ENCODE measurements around the gene GNG3. TPM values are rescaled to one million over a fixed set of nuclear protein-coding genes. Genes with fewer than 3 reads are reported as not detected.
"Not testable (repeated sequence)": the region's sequence is repeated elsewhere in the genome, so short reads cannot be mapped to it uniquely, and the experiment has no call there.

Gene GNG3
- total RNA-seq, 3 donors from 2014 or later = not detected

DNA sequence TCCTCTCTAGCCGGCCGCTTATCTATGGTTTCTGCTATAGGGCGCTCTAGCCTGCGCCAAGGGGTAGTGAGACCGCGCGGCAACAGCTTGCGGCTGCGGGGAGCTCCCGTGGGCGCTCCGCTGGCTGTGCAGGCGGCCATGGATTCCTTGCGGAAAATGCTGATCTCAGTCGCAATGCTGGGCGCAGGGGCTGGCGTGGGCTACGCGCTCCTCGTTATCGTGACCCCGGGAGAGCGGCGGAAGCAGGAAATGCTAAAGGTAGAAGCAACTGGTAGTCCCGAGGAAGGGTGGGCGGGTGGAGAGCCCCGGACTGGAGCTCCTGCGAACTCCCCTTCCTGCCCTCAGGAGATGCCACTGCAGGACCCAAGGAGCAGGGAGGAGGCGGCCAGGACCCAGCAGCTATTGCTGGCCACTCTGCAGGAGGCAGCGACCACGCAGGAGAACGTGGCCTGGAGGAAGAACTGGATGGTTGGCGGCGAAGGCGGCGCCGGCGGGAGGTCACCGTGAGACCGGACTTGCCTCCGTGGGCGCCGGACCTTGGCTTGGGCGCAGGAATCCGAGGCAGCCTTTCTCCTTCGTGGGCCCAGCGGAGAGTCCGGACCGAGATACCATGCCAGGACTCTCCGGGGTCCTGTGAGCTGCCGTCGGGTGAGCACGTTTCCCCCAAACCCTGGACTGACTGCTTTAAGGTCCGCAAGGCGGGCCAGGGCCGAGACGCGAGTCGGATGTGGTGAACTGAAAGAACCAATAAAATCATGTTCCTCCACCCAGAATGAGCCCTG, 35.7 kb upstream of the GNG3 start, which contains the start of the genes LBHD1 and UQCC3:
LBHD1 (minus strand) TSS at position 660 of the 782 bp plus-strand sequence. CDS start 2,236 bp downstream, outside the sequence.
UQCC3 (plus strand) TSS at position 66 of the 782 bp plus-strand sequence; CDS start at position 139, 73 bp downstream.
- Histone ChIP-seq H3K36me3 (no peaks in the 10 kb centered on the region), H3K4me3 (peak within 1 kb of the TSS; percentile 77 to 84 (median 80)), H3K9me3 (no peaks in the 10 kb centered on the region), H3K27ac (peak within 1 kb of the TSS; percentile 90 to 93), H3K4me1 (peaks cover 4 to 16% of the 10 kb centered on the region in 2 donors), H3K27me3 (no peaks in the 10 kb centered on the region)
- intact Hi-C loops (cut with DNase I; ENCODE audit: low total_unique reads) = loop anchor here (1.0 kb wide), 1 partner anchor 23 kb away; no protein-coding TSS in a partner anchor
- TF ChIP-seq POLR2A (IDR thresholded peaks at IDR 0.05) (peak; percentile 49), POLR2AphosphoS5 (IDR thresholded peaks at IDR 0.05) (peak; percentile 34 to 69 (median 50))
- TF ChIP-seq, protein P1, sequence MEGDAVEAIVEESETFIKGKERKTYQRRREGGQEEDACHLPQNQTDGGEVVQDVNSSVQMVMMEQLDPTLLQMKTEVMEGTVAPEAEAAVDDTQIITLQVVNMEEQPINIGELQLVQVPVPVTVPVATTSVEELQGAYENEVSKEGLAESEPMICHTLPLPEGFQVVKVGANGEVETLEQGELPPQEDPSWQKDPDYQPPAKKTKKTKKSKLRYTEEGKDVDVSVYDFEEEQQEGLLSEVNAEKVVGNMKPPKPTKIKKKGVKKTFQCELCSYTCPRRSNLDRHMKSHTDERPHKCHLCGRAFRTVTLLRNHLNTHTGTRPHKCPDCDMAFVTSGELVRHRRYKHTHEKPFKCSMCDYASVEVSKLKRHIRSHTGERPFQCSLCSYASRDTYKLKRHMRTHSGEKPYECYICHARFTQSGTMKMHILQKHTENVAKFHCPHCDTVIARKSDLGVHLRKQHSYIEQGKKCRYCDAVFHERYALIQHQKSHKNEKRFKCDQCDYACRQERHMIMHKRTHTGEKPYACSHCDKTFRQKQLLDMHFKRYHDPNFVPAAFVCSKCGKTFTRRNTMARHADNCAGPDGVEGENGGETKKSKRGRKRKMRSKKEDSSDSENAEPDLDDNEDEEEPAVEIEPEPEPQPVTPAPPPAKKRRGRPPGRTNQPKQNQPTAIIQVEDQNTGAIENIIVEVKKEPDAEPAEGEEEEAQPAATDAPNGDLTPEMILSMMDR (IDR thresholded peaks at IDR 0.05) = no peak
- DNase-seq (ENCODE audit: low spot score in 2 of 2) = peak; percentile 72 to 75

DNA sequence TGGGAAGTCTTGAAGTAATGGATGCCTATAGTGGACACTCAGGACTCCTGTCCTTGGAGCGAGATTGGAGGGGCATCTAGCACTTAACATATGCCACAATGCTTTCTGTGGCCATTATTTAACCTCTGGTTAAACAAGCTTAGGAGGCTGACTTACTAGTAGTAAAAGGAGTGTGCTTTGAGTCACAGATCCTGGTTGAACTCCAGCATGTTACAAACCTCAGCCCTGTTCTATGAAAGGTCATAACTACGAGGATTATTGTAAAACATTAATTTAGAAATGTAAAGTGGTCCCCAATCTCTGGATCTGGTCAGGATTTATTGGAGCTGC, 34.3 kb upstream of the GNG3 start:
- intact Hi-C loops (cut with DNase I; ENCODE audit: low total_unique reads) = no loop called here
- TF ChIP-seq POLR2AphosphoS5 (IDR thresholded peaks at IDR 0.05) (no peak), POLR2A (IDR thresholded peaks at IDR 0.05) (no peak)
- TF ChIP-seq, protein P1 (IDR thresholded peaks at IDR 0.05) = no peak
- peak overlapping the region; percentile 90 to 93 for H3K27ac ChIP-seq
- H3K9me3 ChIP-seq = no peaks in the 10 kb centered on the region
- no peaks in the 10 kb centered on the region for H3K27me3 ChIP-seq
- peaks cover 3 to 11% of the 10 kb centered on the region in 2 donors for H3K4me1 ChIP-seq
- no peaks in the 10 kb centered on the region for H3K36me3 ChIP-seq
- no peak for DNase-seq (ENCODE audit: low spot score in 2 of 2)
- no peak overlapping the region for H3K4me3 ChIP-seq

DNA sequence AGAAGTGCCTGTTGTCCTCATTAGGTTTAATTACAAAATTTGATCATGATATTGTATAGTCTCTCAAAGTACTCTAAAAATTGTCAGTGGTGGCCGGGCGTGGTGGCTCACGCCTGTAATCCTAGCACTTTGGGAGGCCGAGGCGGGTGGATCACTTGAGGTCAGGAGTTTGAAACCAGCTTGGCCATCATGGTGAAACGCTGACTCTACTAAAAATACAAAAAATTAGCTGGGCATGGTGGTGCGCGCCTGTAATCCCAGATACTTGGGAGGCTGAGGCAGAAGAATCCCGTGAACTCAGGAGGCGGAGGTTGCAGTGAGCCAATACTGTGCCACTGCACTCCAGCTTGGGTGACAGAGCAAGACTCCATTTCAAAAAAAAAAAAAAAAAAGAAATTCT, 32.1 kb upstream of the GNG3 start:
- DNase-seq (ENCODE audit: low spot score in 2 of 2); H3K27ac ChIP-seq; H3K36me3 ChIP-seq; H3K27me3 ChIP-seq; H3K9me3 ChIP-seq; H3K4me3 ChIP-seq: not testable (repeated sequence)
- intact Hi-C loops (cut with DNase I; ENCODE audit: low total_unique reads) = loop anchor here (5.0 kb wide), 1 partner anchor 858 kb away; the partner anchor contains the start of gene FADS1
- peaks cover 5 to 13% of the 10 kb centered on the region in 2 donors for H3K4me1 ChIP-seq

DNA sequence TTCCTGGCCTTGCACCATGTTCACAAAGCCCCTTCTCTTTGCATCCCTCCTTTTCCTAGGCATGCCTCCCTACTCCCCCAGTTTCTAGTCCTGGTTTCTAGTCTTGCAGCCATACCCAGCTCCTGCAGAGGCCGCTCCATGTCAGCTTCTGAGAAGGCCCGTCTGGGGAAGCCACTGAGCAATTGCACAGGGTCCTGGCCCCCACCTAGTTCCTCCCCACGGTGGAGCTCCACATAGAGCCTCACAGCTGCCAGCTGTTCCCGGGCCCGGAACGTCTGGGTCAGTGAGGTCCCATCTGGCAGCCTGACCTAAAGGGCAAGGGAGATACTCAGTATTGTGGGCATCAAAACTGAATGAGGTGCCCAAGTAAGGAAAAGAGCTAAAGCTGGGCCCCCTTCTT, 30.8 kb upstream of the GNG3 start:
- Histone ChIP-seq H3K4me1 (peaks cover 3 to 13% of the 10 kb centered on the region in 2 donors), H3K36me3 (no peaks in the 10 kb centered on the region)
- no peak for TF ChIP-seq POLR2AphosphoS5 (IDR thresholded peaks at IDR 0.05)
- TF ChIP-seq, protein P1 (IDR thresholded peaks at IDR 0.05) = no peak
- TF ChIP-seq POLR2A (IDR thresholded peaks at IDR 0.05) = no peak

DNA sequence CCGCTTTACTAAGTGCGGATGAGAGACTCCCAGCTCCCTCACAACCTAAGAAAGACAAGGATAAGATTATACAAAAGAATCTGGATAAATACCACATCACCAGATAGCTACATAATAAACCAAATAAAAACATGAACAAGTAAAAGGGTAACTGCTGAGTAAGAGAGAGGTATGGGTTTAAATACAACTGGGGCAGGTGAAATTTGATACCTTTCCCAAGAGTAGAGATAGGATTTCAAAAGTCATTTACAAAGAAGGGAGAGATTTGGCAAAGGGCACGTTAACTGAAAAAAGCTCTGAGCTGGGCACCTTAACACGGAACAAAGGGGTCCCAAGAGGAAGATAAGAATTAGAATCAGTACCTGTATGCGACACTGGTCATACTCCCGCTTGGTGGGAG, 30.3 kb upstream of the GNG3 start:
- H3K9me3 ChIP-seq = no peaks in the 10 kb centered on the region
- no peaks in the 10 kb centered on the region for H3K36me3 ChIP-seq
- DNase-seq (ENCODE audit: low spot score in 2 of 2) = no peak
- peak overlapping the region in 1 of 2 donors; percentile 7 for H3K27ac ChIP-seq
- intact Hi-C loops (cut with DNase I; ENCODE audit: low total_unique reads) = loop anchor here (5.0 kb wide), 1 partner anchor 860 kb away; the partner anchor contains the start of gene FADS1
- H3K4me3 ChIP-seq = no peak overlapping the region
- H3K27me3 ChIP-seq = no peaks in the 10 kb centered on the region
- peaks cover 3 to 13% of the 10 kb centered on the region in 2 donors for H3K4me1 ChIP-seq
- TF ChIP-seq POLR2A (IDR thresholded peaks at IDR 0.05) = no peak
- TF ChIP-seq POLR2AphosphoS5 (IDR thresholded peaks at IDR 0.05) = no peak
- TF ChIP-seq, protein P1 (IDR thresholded peaks at IDR 0.05) = no peak

More for the DNA sequence above, 30.8 kb upstream of the GNG3 start:
- no peaks in the 10 kb centered on the region for H3K27me3 ChIP-seq
- H3K9me3 ChIP-seq = no peaks in the 10 kb centered on the region
- intact Hi-C loops (cut with DNase I; ENCODE audit: low total_unique reads) = loop anchor here (5.0 kb wide), 1 partner anchor 859 kb away; the partner anchor contains the start of gene FADS1
- DNase-seq (ENCODE audit: low spot score in 2 of 2) = no peak
- no peak overlapping the region for H3K27ac ChIP-seq
- H3K4me3 ChIP-seq = no peak overlapping the region
